K562 (cell line): ENCODE results near the gene PBX2. TPM values are rescaled to one million over a fixed set of nuclear protein-coding genes. Genes with fewer than 3 reads are reported as not detected.

Source experiments
- CBFB ChIP-seq: sonication (generic); formaldehyde crosslinking; IDR thresholded peaks from 2 replicates; pipeline ENCODE4 v1.4.0; 2020; ENCODE audit warnings: mild to moderate bottlenecking, missing genetic modification reagents
- DMBX1 ChIP-seq: fragments of 250-450 bp; sonication (Bioruptor Pico); IDR thresholded peaks from 2 replicates; pipeline ENCODE4 v1.8.0; 2022; ENCODE audit warnings: inconsistent platforms, mild to moderate bottlenecking, moderate library complexity, borderline replicate concordance
- MCM3 ChIP-seq: fragments of 450-650 bp; IDR thresholded peaks from 2 replicates; pipeline ENCODE4 v1.6.1; 2016
- MYC ChIP-seq, 2 experiments: fragments of 250-450 bp in 1 of 2; sonication (Bioruptor Pico) in 1 of 2; IDR thresholded peaks; 2 replicates each; pipeline versions ENCODE4 v1.5.1 to v1.6.1; 2012 to 2021; ENCODE audit warnings: low read depth in 2 of 2, borderline replicate concordance in 1 of 2, improper control_type of control experiment in 1 of 2, low read length in 1 of 2, mild to moderate bottlenecking in 1 of 2, moderate library complexity in 1 of 2
- OTX1 ChIP-seq: fragments of 450-650 bp; formaldehyde crosslinking; IDR thresholded peaks from 2 replicates; pipeline ENCODE4 v1.4.0; 2022; ENCODE audit warnings: mild to moderate bottlenecking
- PHB2 ChIP-seq: fragments of 450-650 bp; IDR thresholded peaks from 2 replicates; pipeline ENCODE4 v1.6.1; 2017; ENCODE audit warnings: low read depth
- PHTF2 ChIP-seq: fragments of 250-450 bp; sonication (Bioruptor Pico); IDR thresholded peaks from 2 replicates; pipeline ENCODE4 v1.5.0; 2021; ENCODE audit warnings: mild to moderate bottlenecking
- ZNF239 ChIP-seq: fragments of 250-450 bp; sonication (Bioruptor Pico); IDR thresholded peaks from 2 replicates; pipeline ENCODE4 v1.4.0; 2020; ENCODE audit warnings: mild to moderate bottlenecking
- ZNF561 ChIP-seq: fragments of 450-650 bp; formaldehyde crosslinking; conservative IDR thresholded peaks from 2 replicates; pipeline ENCODE4 v1.4.0; 2020; ENCODE audit warnings: mild to moderate bottlenecking, moderate library complexity
- polyA plus RNA-seq, 8 experiments: library from polyadenylated mRNA; depleted of rRNA in 4 of 8; stranded (reverse) in 5 of 8; unstranded in 3 of 8; fragments of >200 nt; fragmentation: Nextera tagmentation in 2 of 8; fragmentation: Illumina TruSeq in 1 of 8; extraction: Ambion mirVana in 2 of 8; extraction: Trizol in 1 of 8; gene quantifications; 2 replicates each; pipeline versions ENCODE4 v1.2.1 to v1.2.3, GENCODE V29; 2011 to 2014; ENCODE audit warnings: inconsistent platforms in 1 of 8, missing spikeins in 1 of 8
- total RNA-seq, 7 experiments: library from RNA; depleted of rRNA in 6 of 7; stranded (reverse); fragments of >200 nt in 6 of 7; fragmentation: Illumina TruSeq in 2 of 7; extraction: Trizol in 2 of 7; gene quantifications; 2 replicates each; pipeline versions ENCODE4 v1.2.1 to v1.2.3, GENCODE V29; 2011 to 2021; ENCODE audit warnings: low replicate concordance in 1 of 7
- TF ChIP-seq, protein P1 (sequence below): fragments of 200-600 bp; sonication (generic); IDR thresholded peaks from one replicate; pipeline ENCODE4 v1.6.1; 2012; ENCODE audit warnings: mild to moderate bottlenecking, low read depth, low read length, inconsistent platforms
- TF ChIP-seq, protein P2 (sequence below): fragments of 250-450 bp; sonication (Bioruptor Pico); IDR thresholded peaks from 2 replicates; pipeline ENCODE4 v1.5.0; 2022; ENCODE audit warnings: mild to moderate bottlenecking
- TF ChIP-seq, protein P3 (sequence below): fragments of 250-450 bp; sonication (Bioruptor Pico); IDR thresholded peaks from 2 replicates; pipeline ENCODE4 v1.9.0; 2021; ENCODE audit warnings: mild to moderate bottlenecking, inconsistent platforms

The PBX2 gene
- total and polyA plus RNA-seq, 9 of the 15 experiments (the other 6 are each of a cell fraction or from before 2014, with no cell fraction given): 1.9 to 134 (median 62.5) TPM

DNA sequence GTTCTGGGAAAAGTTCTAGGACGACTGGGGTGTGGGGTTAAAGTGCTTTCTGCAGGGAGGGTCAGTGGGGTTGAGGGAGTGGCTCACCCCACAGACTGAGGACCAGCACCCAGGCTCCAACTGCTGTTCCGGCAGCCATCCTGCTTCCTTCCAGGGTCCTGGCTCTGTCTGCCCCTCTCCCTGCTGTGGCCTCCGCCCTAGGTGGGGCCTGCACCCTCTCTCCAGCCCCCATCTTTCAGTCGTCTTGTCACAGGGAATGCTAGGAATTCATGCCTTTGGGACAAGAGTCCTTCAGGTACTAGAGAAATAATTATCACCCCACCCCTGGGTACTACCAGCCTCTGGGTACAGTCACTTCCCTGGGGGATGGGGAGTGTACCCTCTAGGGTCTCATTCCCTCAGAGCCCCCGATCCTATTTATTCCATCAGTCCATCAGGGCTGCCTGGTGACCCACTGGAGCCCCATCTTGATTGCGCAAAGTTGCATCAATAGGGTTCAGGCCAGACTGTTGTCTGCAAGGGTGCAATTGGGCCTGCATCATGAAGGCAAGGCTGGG, 5.8 kb downstream of the PBX2 start, which contains the start of gene AGER (continued):
- TF ChIP-seq, protein P1, sequence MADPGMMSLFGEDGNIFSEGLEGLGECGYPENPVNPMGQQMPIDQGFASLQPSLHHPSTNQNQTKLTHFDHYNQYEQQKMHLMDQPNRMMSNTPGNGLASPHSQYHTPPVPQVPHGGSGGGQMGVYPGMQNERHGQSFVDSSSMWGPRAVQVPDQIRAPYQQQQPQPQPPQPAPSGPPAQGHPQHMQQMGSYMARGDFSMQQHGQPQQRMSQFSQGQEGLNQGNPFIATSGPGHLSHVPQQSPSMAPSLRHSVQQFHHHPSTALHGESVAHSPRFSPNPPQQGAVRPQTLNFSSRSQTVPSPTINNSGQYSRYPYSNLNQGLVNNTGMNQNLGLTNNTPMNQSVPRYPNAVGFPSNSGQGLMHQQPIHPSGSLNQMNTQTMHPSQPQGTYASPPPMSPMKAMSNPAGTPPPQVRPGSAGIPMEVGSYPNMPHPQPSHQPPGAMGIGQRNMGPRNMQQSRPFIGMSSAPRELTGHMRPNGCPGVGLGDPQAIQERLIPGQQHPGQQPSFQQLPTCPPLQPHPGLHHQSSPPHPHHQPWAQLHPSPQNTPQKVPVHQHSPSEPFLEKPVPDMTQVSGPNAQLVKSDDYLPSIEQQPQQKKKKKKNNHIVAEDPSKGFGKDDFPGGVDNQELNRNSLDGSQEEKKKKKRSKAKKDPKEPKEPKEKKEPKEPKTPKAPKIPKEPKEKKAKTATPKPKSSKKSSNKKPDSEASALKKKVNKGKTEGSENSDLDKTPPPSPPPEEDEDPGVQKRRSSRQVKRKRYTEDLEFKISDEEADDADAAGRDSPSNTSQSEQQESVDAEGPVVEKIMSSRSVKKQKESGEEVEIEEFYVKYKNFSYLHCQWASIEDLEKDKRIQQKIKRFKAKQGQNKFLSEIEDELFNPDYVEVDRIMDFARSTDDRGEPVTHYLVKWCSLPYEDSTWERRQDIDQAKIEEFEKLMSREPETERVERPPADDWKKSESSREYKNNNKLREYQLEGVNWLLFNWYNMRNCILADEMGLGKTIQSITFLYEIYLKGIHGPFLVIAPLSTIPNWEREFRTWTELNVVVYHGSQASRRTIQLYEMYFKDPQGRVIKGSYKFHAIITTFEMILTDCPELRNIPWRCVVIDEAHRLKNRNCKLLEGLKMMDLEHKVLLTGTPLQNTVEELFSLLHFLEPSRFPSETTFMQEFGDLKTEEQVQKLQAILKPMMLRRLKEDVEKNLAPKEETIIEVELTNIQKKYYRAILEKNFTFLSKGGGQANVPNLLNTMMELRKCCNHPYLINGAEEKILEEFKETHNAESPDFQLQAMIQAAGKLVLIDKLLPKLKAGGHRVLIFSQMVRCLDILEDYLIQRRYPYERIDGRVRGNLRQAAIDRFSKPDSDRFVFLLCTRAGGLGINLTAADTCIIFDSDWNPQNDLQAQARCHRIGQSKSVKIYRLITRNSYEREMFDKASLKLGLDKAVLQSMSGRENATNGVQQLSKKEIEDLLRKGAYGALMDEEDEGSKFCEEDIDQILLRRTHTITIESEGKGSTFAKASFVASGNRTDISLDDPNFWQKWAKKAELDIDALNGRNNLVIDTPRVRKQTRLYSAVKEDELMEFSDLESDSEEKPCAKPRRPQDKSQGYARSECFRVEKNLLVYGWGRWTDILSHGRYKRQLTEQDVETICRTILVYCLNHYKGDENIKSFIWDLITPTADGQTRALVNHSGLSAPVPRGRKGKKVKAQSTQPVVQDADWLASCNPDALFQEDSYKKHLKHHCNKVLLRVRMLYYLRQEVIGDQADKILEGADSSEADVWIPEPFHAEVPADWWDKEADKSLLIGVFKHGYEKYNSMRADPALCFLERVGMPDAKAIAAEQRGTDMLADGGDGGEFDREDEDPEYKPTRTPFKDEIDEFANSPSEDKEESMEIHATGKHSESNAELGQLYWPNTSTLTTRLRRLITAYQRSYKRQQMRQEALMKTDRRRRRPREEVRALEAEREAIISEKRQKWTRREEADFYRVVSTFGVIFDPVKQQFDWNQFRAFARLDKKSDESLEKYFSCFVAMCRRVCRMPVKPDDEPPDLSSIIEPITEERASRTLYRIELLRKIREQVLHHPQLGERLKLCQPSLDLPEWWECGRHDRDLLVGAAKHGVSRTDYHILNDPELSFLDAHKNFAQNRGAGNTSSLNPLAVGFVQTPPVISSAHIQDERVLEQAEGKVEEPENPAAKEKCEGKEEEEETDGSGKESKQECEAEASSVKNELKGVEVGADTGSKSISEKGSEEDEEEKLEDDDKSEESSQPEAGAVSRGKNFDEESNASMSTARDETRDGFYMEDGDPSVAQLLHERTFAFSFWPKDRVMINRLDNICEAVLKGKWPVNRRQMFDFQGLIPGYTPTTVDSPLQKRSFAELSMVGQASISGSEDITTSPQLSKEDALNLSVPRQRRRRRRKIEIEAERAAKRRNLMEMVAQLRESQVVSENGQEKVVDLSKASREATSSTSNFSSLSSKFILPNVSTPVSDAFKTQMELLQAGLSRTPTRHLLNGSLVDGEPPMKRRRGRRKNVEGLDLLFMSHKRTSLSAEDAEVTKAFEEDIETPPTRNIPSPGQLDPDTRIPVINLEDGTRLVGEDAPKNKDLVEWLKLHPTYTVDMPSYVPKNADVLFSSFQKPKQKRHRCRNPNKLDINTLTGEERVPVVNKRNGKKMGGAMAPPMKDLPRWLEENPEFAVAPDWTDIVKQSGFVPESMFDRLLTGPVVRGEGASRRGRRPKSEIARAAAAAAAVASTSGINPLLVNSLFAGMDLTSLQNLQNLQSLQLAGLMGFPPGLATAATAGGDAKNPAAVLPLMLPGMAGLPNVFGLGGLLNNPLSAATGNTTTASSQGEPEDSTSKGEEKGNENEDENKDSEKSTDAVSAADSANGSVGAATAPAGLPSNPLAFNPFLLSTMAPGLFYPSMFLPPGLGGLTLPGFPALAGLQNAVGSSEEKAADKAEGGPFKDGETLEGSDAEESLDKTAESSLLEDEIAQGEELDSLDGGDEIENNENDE: no peak
- TF ChIP-seq, protein P2, sequence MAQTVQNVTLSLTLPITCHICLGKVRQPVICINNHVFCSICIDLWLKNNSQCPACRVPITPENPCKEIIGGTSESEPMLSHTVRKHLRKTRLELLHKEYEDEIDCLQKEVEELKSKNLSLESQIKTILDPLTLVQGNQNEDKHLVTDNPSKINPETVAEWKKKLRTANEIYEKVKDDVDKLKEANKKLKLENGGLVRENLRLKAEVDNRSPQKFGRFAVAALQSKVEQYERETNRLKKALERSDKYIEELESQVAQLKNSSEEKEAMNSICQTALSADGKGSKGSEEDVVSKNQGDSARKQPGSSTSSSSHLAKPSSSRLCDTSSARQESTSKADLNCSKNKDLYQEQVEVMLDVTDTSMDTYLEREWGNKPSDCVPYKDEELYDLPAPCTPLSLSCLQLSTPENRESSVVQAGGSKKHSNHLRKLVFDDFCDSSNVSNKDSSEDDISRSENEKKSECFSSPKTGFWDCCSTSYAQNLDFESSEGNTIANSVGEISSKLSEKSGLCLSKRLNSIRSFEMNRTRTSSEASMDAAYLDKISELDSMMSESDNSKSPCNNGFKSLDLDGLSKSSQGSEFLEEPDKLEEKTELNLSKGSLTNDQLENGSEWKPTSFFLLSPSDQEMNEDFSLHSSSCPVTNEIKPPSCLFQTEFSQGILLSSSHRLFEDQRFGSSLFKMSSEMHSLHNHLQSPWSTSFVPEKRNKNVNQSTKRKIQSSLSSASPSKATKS: no peak
- peak; percentile 7; the same call in 1 of the 2 replicates for TF ChIP-seq PHTF2 (CRISPR knock-in tag)
- 0 out of 2 replicates have a peak, but pooled peaks have one; percentile 67 for TF ChIP-seq ZNF561 (CRISPR knock-in tag)
- TF ChIP-seq MCM3: no peak
- TF ChIP-seq PHB2: no peak
- no peak for TF ChIP-seq CBFB (CRISPR knock-in tag)
- TF ChIP-seq MYC (IDR thresholded peaks at IDR 0.05; ENCODE audit: low read depth, low read length): no peak
- peak; percentile 75 for TF ChIP-seq MYC (CRISPR knock-in tag; IDR thresholded peaks at IDR 0.05; ENCODE audit: borderline replicate concordance, low read depth)
- TF ChIP-seq, protein P3, sequence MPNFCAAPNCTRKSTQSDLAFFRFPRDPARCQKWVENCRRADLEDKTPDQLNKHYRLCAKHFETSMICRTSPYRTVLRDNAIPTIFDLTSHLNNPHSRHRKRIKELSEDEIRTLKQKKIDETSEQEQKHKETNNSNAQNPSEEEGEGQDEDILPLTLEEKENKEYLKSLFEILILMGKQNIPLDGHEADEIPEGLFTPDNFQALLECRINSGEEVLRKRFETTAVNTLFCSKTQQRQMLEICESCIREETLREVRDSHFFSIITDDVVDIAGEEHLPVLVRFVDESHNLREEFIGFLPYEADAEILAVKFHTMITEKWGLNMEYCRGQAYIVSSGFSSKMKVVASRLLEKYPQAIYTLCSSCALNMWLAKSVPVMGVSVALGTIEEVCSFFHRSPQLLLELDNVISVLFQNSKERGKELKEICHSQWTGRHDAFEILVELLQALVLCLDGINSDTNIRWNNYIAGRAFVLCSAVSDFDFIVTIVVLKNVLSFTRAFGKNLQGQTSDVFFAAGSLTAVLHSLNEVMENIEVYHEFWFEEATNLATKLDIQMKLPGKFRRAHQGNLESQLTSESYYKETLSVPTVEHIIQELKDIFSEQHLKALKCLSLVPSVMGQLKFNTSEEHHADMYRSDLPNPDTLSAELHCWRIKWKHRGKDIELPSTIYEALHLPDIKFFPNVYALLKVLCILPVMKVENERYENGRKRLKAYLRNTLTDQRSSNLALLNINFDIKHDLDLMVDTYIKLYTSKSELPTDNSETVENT (CRISPR knock-in tag): 0 out of 2 replicates have a peak, but pooled peaks have one; percentile 34
- TF ChIP-seq ZNF239 (CRISPR knock-in tag): peak; percentile 16; the same call in 1 of the 2 replicates
- TF ChIP-seq DMBX1 (CRISPR knock-in tag): peak; percentile 96
- TF ChIP-seq OTX1 (CRISPR knock-in tag): no peak
